ENCODE data around the gene ELMO3.

DNA sequence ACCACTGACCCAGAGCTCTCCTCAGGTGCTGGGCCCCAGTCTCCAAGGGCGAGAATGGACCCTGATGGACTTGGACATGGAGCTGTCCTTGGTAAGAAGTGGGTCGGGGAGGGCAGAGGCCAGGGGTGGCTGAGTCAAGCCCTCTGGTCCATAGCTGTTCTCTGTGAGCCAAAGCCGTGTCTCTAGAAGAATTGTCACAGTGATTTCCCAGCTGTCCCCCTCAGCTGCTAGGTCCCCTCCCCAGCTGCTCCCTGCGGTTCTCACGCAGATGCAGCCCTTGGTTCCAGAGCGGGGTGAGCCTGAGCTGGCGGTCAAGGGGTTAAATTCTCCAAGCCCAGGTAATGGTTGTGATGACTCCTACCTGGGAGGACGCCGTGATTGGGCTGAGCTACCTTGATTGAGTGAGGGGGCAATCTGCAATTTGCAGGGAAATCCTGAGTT, 29.9 kb upstream of the ELMO3 start:
- TF ChIP-seq EZH2 (IDR thresholded peaks at IDR 0.05; ENCODE audit: borderline replicate concordance, low read depth, low read length, severe bottlenecking) = no peak
- no peak for TF ChIP-seq POLR2AphosphoS5 (IDR thresholded peaks at IDR 0.05; ENCODE audit: insufficient read depth, low read depth, low read length)

Data from endothelial cell of umbilical vein (primary cell).